ENCODE data around the gene IMPACT.

The IMPACT gene

GRCh38 chr18:24475926-24476589 is 49.6 kb downstream of the IMPACT start:
- no peak for DNase-seq (ENCODE audit: low read depth, low spot score)

- no peak for DNase-seq (ENCODE audit: low read depth, low spot score)
Observed at GRCh38 chr18:24479371-24479770, 52.9 kb downstream of the IMPACT start.

GRCh38 chr18:24482821-24483220 is 56.4 kb downstream of the IMPACT start:
- DNase-seq (ENCODE audit: low read depth, low spot score): no peak

GRCh38 chr18:24485681-24486080 is 59.2 kb downstream of the IMPACT start:
- DNase-seq (ENCODE audit: low read depth, low spot score): no peak

- DNase-seq (ENCODE audit: low read depth, low spot score): no peak
Observed at GRCh38 chr18:24486684-24487083, 60.2 kb downstream of the IMPACT start.

- DNase-seq (ENCODE audit: low read depth, low spot score): peak; percentile 63
Observed at GRCh38 chr18:24488824-24489493, 62.5 kb downstream of the IMPACT start.

GRCh38 chr18:24490539-24490938 is 64.1 kb downstream of the IMPACT start:
- DNase-seq (ENCODE audit: low read depth, low spot score): no peak

- no peak for DNase-seq (ENCODE audit: low read depth, low spot score)
Observed at GRCh38 chr18:24491927-24492834, 65.7 kb downstream of the IMPACT start.

GRCh38 chr18:24494586-24494985 is 68.1 kb downstream of the IMPACT start:
- no peak for DNase-seq (ENCODE audit: low read depth, low spot score)

- peak; percentile 29 for DNase-seq (ENCODE audit: low read depth, low spot score)
Observed at GRCh38 chr18:24497031-24497754, 70.7 kb downstream of the IMPACT start.

GRCh38 chr18:24499814-24500213 is 73.3 kb downstream of the IMPACT start:
- DNase-seq (ENCODE audit: low read depth, low spot score): peak; percentile 18

GRCh38 chr18:24500217-24500616 is 73.7 kb downstream of the IMPACT start:
- DNase-seq (ENCODE audit: low read depth, low spot score): no peak

GRCh38 chr18:24500766-24501165 is 74.3 kb downstream of the IMPACT start:
- DNase-seq (ENCODE audit: low read depth, low spot score): no peak

- no peak for DNase-seq (ENCODE audit: low read depth, low spot score)
Observed at GRCh38 chr18:24502667-24503523, 76.4 kb downstream of the IMPACT start.

All from astrocyte of the hippocampus (primary cell).